Left lobe of liver (tissue), 2 donors: ENCODE measurements around the gene TOMM20. TPM values are rescaled to one million over a fixed set of nuclear protein-coding genes. Genes with fewer than 3 reads are reported as not detected.
A peak's percentile ranks its signal among the peaks of the same experiment; 100 is the strongest.
"Not testable (repeated sequence)": the region's sequence is repeated elsewhere in the genome, so short reads cannot be mapped to it uniquely, and the experiment has no call there.

ENCODE experiments used
- ATAC-seq: fragments of 200-7000 bp; cut with Tn5 transposase; one replicate; pipeline ENCODE4 v1.9.1; 2020; ENCODE audit warnings: mild to moderate bottlenecking, moderate library complexity
- DNase-seq: peaks from one replicate; pipeline ENCODE4 v3.0.0-alpha.2; 2020; ENCODE audit warnings: low spot score
- total RNA-seq: library from RNA; stranded (reverse); gene quantifications from one replicate; pipeline ENCODE4 v1.2.1, GENCODE V29; 2021
- donor health status: DM: no; HTN: no; CAD: no; lungs with moderate emphysema.
- donor health status: DM: no; HTN: yes; CAD: no.

Gene TOMM20
- total RNA-seq, 1 donor from 2014 or later, result 48.7 TPM

GRCh38 chr1:235085411-235086117 lies 43.1 kb downstream of the TOMM20 start:
- ATAC-seq, DNase-seq: not testable (repeated sequence)

- not testable (repeated sequence) for ATAC-seq, DNase-seq
Observed at GRCh38 chr1:235080788-235081187, 47.8 kb downstream of the TOMM20 start.

GRCh38 chr1:235080297-235080657 lies 48.4 kb downstream of the TOMM20 start:
- ATAC-seq, DNase-seq: not testable (repeated sequence)

GRCh38 chr1:235079443-235080296 lies 49.0 kb downstream of the TOMM20 start:
- DNase-seq, result peak; percentile 91
- ATAC-seq, result peak; percentile 55

- ATAC-seq (no peak), DNase-seq (no peak)
Observed at GRCh38 chr1:235078480-235079381, 49.9 kb downstream of the TOMM20 start.

GRCh38 chr1:235077571-235078479 lies 50.8 kb downstream of the TOMM20 start:
- ATAC-seq, result no peak
- DNase-seq, result no peak

- DNase-seq, result no peak
- no peak for ATAC-seq
Observed at GRCh38 chr1:235077163-235077540, 51.5 kb downstream of the TOMM20 start.

- ATAC-seq, result no peak
- no peak for DNase-seq
Observed at GRCh38 chr1:235076504-235077162, 52.0 kb downstream of the TOMM20 start.

GRCh38 chr1:235075777-235076308 lies 52.8 kb downstream of the TOMM20 start:
- DNase-seq (no peak), ATAC-seq (peak; percentile 0)

GRCh38 chr1:235075048-235075776 lies 53.4 kb downstream of the TOMM20 start:
- DNase-seq (peak; percentile 68), ATAC-seq (peak; percentile 22)

GRCh38 chr1:235074523-235075047 lies 54.1 kb downstream of the TOMM20 start:
- ATAC-seq, result peak; percentile 53
- peak; percentile 86 for DNase-seq

- ATAC-seq (peak; percentile 36), DNase-seq (peak; percentile 83)
Observed at GRCh38 chr1:235073968-235074522, 54.6 kb downstream of the TOMM20 start.

GRCh38 chr1:235073331-235073967 lies 55.2 kb downstream of the TOMM20 start:
- ATAC-seq (peak; percentile 53), DNase-seq (peak; percentile 96)

- not testable (repeated sequence) for ATAC-seq, DNase-seq
Observed at GRCh38 chr1:235072577-235072976, 56.1 kb downstream of the TOMM20 start.

- DNase-seq (no peak), ATAC-seq (no peak)
Observed at GRCh38 chr1:235072096-235072495, 56.5 kb downstream of the TOMM20 start.

GRCh38 chr1:235070819-235071218 lies 57.8 kb downstream of the TOMM20 start:
- no peak for ATAC-seq

More at GRCh38 chr1:235070819-235071218, 57.8 kb downstream of the TOMM20 start:
- no peak for DNase-seq
